Measurements from ENCODE around the gene SLCO3A1. TPM values are rescaled to one million over a fixed set of nuclear protein-coding genes. Genes with fewer than 3 reads are reported as not detected.

Gene SLCO3A1
- total RNA-seq, 1 donor from 2014 or later = 65.8 TPM

DNA sequence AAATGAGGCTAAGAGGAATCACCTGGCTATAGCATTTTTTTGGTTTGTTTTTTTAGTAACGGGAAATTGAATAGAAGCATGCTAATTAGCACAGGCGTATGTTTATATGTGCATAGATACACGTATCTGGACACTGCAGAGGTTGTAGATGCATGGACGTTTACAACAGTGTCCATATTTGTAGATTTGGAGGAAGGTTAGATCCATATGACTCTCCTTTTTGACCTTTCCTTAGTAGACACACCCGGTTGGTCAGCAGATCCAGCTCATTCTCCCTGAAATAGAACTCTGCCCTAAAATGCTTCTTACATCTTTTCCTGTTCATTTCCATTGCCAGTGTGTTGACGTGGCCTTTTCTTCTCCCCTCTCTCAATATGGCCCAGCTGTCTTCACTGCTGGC, 60.1 kb downstream of the SLCO3A1 start:
- DNase-seq (ENCODE audit: extremely low spot score in 2 of 2) = no peak
- peaks cover 0 to 9% of the 10 kb centered on the region in 2 donors for H3K36me3 ChIP-seq
- H3K4me1 ChIP-seq = peaks cover 44% of the 10 kb centered on the region
- H3K27me3 ChIP-seq = no peaks in the 10 kb centered on the region
- no peaks in the 10 kb centered on the region for H3K9me3 ChIP-seq
- H3K27ac ChIP-seq = no peak overlapping the region
- intact Hi-C loops (cut with DNase I) = no loop called here
- no peak overlapping the region for H3K4me3 ChIP-seq
- TF ChIP-seq, protein P1, sequence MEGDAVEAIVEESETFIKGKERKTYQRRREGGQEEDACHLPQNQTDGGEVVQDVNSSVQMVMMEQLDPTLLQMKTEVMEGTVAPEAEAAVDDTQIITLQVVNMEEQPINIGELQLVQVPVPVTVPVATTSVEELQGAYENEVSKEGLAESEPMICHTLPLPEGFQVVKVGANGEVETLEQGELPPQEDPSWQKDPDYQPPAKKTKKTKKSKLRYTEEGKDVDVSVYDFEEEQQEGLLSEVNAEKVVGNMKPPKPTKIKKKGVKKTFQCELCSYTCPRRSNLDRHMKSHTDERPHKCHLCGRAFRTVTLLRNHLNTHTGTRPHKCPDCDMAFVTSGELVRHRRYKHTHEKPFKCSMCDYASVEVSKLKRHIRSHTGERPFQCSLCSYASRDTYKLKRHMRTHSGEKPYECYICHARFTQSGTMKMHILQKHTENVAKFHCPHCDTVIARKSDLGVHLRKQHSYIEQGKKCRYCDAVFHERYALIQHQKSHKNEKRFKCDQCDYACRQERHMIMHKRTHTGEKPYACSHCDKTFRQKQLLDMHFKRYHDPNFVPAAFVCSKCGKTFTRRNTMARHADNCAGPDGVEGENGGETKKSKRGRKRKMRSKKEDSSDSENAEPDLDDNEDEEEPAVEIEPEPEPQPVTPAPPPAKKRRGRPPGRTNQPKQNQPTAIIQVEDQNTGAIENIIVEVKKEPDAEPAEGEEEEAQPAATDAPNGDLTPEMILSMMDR (IDR thresholded peaks at IDR 0.05) = no peak
- TF ChIP-seq POLR2AphosphoS5 (IDR thresholded peaks at IDR 0.05; ENCODE audit: insufficient read depth in 1 of 2, low read depth in 1 of 2) (no peak), POLR2A (IDR thresholded peaks at IDR 0.05) (no peak)

DNA sequence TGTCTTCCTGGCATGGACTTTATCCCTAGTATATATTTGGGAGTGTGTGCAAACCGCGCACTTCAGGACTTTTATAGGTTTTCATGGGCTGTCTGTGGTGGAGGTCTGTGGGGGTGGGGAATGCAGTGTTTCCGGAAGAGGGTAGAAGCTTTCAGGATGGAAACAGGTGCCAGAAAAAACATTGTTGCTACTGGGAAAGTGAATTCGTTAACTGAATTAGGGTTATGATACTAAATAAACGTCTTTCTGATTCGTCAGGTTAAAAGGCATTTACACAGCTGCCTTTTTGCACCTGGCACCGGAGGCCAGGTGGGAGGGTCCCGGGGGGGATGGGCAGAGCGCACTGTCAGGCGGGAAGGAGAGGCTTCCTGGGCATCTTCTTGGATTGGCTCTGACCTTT, 62.1 kb downstream of the SLCO3A1 start:
- peaks cover 44% of the 10 kb centered on the region for H3K4me1 ChIP-seq

DNA sequence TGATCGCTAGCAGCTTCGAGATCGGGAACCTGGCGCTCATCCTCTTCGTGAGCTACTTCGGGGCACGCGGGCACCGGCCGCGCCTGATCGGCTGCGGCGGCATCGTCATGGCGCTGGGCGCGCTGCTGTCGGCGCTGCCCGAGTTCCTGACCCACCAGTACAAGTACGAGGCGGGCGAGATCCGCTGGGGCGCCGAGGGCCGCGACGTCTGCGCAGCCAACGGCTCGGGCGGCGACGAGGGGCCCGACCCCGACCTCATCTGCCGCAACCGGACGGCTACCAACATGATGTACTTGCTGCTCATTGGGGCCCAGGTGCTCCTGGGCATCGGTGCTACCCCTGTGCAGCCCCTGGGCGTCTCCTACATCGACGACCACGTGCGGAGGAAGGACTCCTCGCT, 62.5 kb downstream of the SLCO3A1 start:
- Histone ChIP-seq H3K27ac (no peak overlapping the region), H3K27me3 (no peaks in the 10 kb centered on the region), H3K9me3 (no peaks in the 10 kb centered on the region), H3K4me3 (no peak overlapping the region), H3K4me1 (peaks cover 44% of the 10 kb centered on the region), H3K36me3 (peaks cover 0 to 9% of the 10 kb centered on the region in 2 donors)
- no peak for DNase-seq (ENCODE audit: extremely low spot score in 2 of 2)
- intact Hi-C loops (cut with DNase I) = no loop called here
- TF ChIP-seq POLR2A (IDR thresholded peaks at IDR 0.05) = no peak
- TF ChIP-seq, protein P1 (IDR thresholded peaks at IDR 0.05) = no peak
- TF ChIP-seq POLR2AphosphoS5 (IDR thresholded peaks at IDR 0.05; ENCODE audit: insufficient read depth in 1 of 2, low read depth in 1 of 2) = no peak

More for the DNA sequence above, 62.1 kb downstream of the SLCO3A1 start:
- Histone ChIP-seq H3K27me3 (no peaks in the 10 kb centered on the region), H3K27ac (no peak overlapping the region), H3K36me3 (peaks cover 0 to 9% of the 10 kb centered on the region in 2 donors), H3K4me3 (no peak overlapping the region), H3K9me3 (no peaks in the 10 kb centered on the region)
- DNase-seq (ENCODE audit: extremely low spot score in 2 of 2) = no peak
- intact Hi-C loops (cut with DNase I) = no loop called here
- TF ChIP-seq POLR2A (IDR thresholded peaks at IDR 0.05) (no peak), POLR2AphosphoS5 (IDR thresholded peaks at IDR 0.05; ENCODE audit: insufficient read depth in 1 of 2, low read depth in 1 of 2) (no peak)
- TF ChIP-seq, protein P1 (IDR thresholded peaks at IDR 0.05) = no peak

- Histone ChIP-seq H3K27ac (no peak overlapping the region), H3K4me3 (no peak overlapping the region), H3K9me3 (no peaks in the 10 kb centered on the region), H3K4me1 (peaks cover 41% of the 10 kb centered on the region), H3K27me3 (no peaks in the 10 kb centered on the region), H3K36me3 (peaks cover 0 to 9% of the 10 kb centered on the region in 2 donors)
- TF ChIP-seq POLR2AphosphoS5 (IDR thresholded peaks at IDR 0.05; ENCODE audit: insufficient read depth in 1 of 2, low read depth in 1 of 2) = no peak
- no peak for TF ChIP-seq POLR2A (IDR thresholded peaks at IDR 0.05)
- TF ChIP-seq, protein P1 (IDR thresholded peaks at IDR 0.05) = no peak
- DNase-seq (ENCODE audit: extremely low spot score in 2 of 2) = no peak
- intact Hi-C loops (cut with DNase I) = no loop called here
Observed at GRCh38 chr15:91917686-91918360, 64.3 kb downstream of the SLCO3A1 start.

DNA sequence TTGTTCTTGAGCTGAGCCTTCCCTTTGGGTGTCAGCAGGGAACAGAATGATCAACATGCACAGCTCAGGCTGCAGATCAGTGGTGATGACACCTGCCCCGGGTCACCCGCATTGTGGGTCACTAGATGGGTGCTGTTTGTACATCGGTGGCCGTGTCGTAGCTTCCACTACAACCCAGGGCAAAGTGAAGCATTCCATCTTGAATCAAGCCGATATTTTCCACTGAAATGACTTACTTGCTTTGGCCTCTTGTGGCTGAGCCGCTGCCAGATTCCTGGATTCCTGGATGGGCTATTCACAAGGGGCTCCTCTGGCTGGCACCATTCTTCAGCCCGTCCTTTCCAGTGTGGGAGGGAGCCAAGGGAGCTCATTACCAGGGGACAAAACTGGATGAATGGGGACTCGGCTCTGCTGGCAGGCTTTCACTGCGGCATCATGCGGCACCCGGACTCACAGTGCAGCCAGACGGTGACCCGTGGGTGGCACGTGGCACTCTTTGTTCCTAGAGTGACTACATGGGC, 65.6 kb downstream of the SLCO3A1 start:
- peaks cover 34% of the 10 kb centered on the region for H3K4me1 ChIP-seq
- no peaks in the 10 kb centered on the region for H3K27me3 ChIP-seq
- intact Hi-C loops (cut with DNase I) = no loop called here
- DNase-seq (ENCODE audit: extremely low spot score in 2 of 2) = no peak
- no peak overlapping the region for H3K27ac ChIP-seq
- TF ChIP-seq, protein P1 (IDR thresholded peaks at IDR 0.05) = no peak
- no peak for TF ChIP-seq POLR2AphosphoS5 (IDR thresholded peaks at IDR 0.05; ENCODE audit: insufficient read depth in 1 of 2, low read depth in 1 of 2)
- no peak for TF ChIP-seq POLR2A (IDR thresholded peaks at IDR 0.05)
- no peak overlapping the region for H3K4me3 ChIP-seq
- H3K36me3 ChIP-seq = peaks cover 0 to 9% of the 10 kb centered on the region in 2 donors
- H3K9me3 ChIP-seq = no peaks in the 10 kb centered on the region
